Smooth muscle cell (in vitro differentiated cells): ENCODE measurements around the gene MSH3. TPM values are rescaled to one million over a fixed set of nuclear protein-coding genes. Genes with fewer than 3 reads are reported as not detected.

ENCODE experiments used
- DNase-seq: peaks from one replicate; lab custom pipeline; 2025; ENCODE audit not compliant: unreplicated experiment; lab: John Stamatoyannopoulos, UW
- H2AFZ ChIP-seq: fragments of 200-600 bp; sonication (generic); 2 replicates; pipeline ENCODE4 v1.6.0; 2016; ENCODE audit warnings: antibody characterized with exemption, low read depth, mild to moderate bottlenecking
- H3F3A ChIP-seq: fragments of 200-600 bp; sonication (generic); 2 replicates; pipeline ENCODE4 v1.6.0; 2017; ENCODE audit warnings: antibody characterized with exemption, low read depth
- H3K27ac ChIP-seq: fragments of 200-600 bp; sonication (generic); 2 replicates; pipeline ENCODE4 v1.5.1; 2016; ENCODE audit warnings: low read depth, mild to moderate bottlenecking
- H3K27me3 ChIP-seq: fragments of 200-600 bp; sonication (generic); 2 replicates; pipeline ENCODE4 v1.6.1; 2016; ENCODE audit warnings: low read depth, mild to moderate bottlenecking
- H3K36me3 ChIP-seq: fragments of 200-600 bp; sonication (generic); 2 replicates; pipeline ENCODE4 v1.5.1; 2016; ENCODE audit warnings: low read depth
- H3K4me1 ChIP-seq: fragments of 200-600 bp; sonication (generic); 2 replicates; pipeline ENCODE4 v1.5.1; 2016; ENCODE audit warnings: low read depth
- H3K4me2 ChIP-seq: fragments of 200-600 bp; sonication (generic); 2 replicates; pipeline ENCODE4 v1.6.0; 2016; ENCODE audit warnings: mild to moderate bottlenecking
- H3K4me3 ChIP-seq: fragments of 200-600 bp; sonication (generic); 2 replicates; pipeline ENCODE4 v1.5.1; 2016; ENCODE audit warnings: mild to moderate bottlenecking
- H3K79me2 ChIP-seq: fragments of 200-600 bp; sonication (generic); 2 replicates; pipeline ENCODE4 v1.6.0; 2016; ENCODE audit warnings: low read depth, mild to moderate bottlenecking
- H3K9ac ChIP-seq: fragments of 200-600 bp; sonication (generic); 2 replicates; pipeline ENCODE4 v1.6.0; 2016; ENCODE audit warnings: low read depth
- H3K9me3 ChIP-seq: fragments of 200-600 bp; sonication (generic); replicated peaks from 2 replicates; pipeline ENCODE4 v1.5.1; 2016; ENCODE audit warnings: low read depth
- H4K20me1 ChIP-seq: fragments of 200-600 bp; sonication (generic); 2 replicates; pipeline ENCODE4 v1.6.0; 2016; ENCODE audit warnings: low read depth
- CTCF ChIP-seq: fragments of 200-600 bp; sonication (generic); IDR thresholded peaks from 2 replicates; pipeline ENCODE4 v1.5.1; 2017; ENCODE audit warnings: borderline replicate concordance, mild to moderate bottlenecking, antibody characterized with exemption; ENCODE audit not compliant: insufficient read depth, poor library complexity, severe bottlenecking
- WGBS: methylation state at CpG from one replicate; pipeline ENCODE4 v1.1.7; 2016; ENCODE audit warnings: low lambda C conversion rate; 5-methylcytosine and 5-hydroxymethylcytosine counted together
- polyA plus RNA-seq: library from polyadenylated mRNA; unstranded; fragments of >200 nt; fragmentation: Nextera tagmentation; extraction: Ambion mirVana; gene quantifications from 2 replicates; pipeline ENCODE4 v1.2.1, GENCODE V29; 2016
- small RNA-seq: library from RNA; depleted of rRNA; stranded (forward); fragments of <200 nt; gene quantifications from one replicate; pipeline ENCODE3, GENCODE V24; 2014
- total RNA-seq: library from RNA; depleted of rRNA; stranded (reverse); fragments of >200 nt; gene quantifications from 2 replicates; pipeline ENCODE4 v1.2.3, GENCODE V29; 2014

MSH3 gene
- total and polyA plus RNA-seq, 2 experiments from 2014 or later, result 5.1 to 12.6 TPM

- Histone ChIP-seq H3K4me2 (no peak overlapping the region), H3K4me3 (no peak overlapping the region), H3K4me1 (no peaks in the 10 kb centered on the region), H3K9ac (no peak overlapping the region), H3F3A (no peaks in the 10 kb centered on the region), H3K27ac (no peak overlapping the region), H3K27me3 (no peaks in the 10 kb centered on the region), H2AFZ (no peak overlapping the region), H3K9me3 (no peaks in the 10 kb centered on the region), H4K20me1 (no peaks in the 10 kb centered on the region), H3K79me2 (no peaks in the 10 kb centered on the region), H3K36me3 (no peaks in the 10 kb centered on the region)
- no peak for TF ChIP-seq CTCF
- no peak for DNase-seq
Observed at GRCh38 chr5:80921026-80921425, 266.6 kb downstream of the MSH3 start.

- no peak overlapping the region for H3K9ac ChIP-seq
- no peaks in the 10 kb centered on the region for H3K36me3 ChIP-seq
- H3K4me2 ChIP-seq, result no peak overlapping the region
- H3K4me3 ChIP-seq, result no peak overlapping the region
- no peak overlapping the region for H3K27ac ChIP-seq
- H4K20me1 ChIP-seq, result no peaks in the 10 kb centered on the region
- H3K4me1 ChIP-seq, result no peaks in the 10 kb centered on the region
- WGBS, result 94% methylated on average over 1 of the region's 1 CpG
- H3K79me2 ChIP-seq, result no peaks in the 10 kb centered on the region
- no peak for DNase-seq
- no peaks in the 10 kb centered on the region for H3K27me3 ChIP-seq
- H3K9me3 ChIP-seq, result no peaks in the 10 kb centered on the region
- no peak overlapping the region for H2AFZ ChIP-seq
- H3F3A ChIP-seq, result no peaks in the 10 kb centered on the region
- TF ChIP-seq CTCF, result no peak
Observed at GRCh38 chr5:80925931-80926330, 271.5 kb downstream of the MSH3 start.

Small RNA genes lying within 50 kb of the gene (small RNA-seq; reads per million reads assigned to genes)
- not detected for gene MTRNR2L2

Other genes with a start within 250 kb of the MSH3 start
- gene ZFYVE16, start 246.6 kb upstream of the MSH3 start, total RNA-seq, result 40.9 and 52.4 TPM in 2 replicates
- gene ZFYVE16, start 246.6 kb upstream of the MSH3 start, polyA plus RNA-seq, result 16.5 and 18.9 TPM in 2 replicates
- 5.9 and 6.2 TPM in 2 replicates for gene FAM151B, start 166.6 kb upstream of the MSH3 start, total RNA-seq
- 0.92 and 3.7 TPM in 2 replicates for gene FAM151B, start 166.6 kb upstream of the MSH3 start, polyA plus RNA-seq
- 0.13 TPM in 1 of 2 replicates, not detected in the other for gene ANKRD34B, start 84.4 kb upstream of the MSH3 start, total RNA-seq
- not detected in 2 replicates for gene ANKRD34B, start 84.4 kb upstream of the MSH3 start, polyA plus RNA-seq
- 16.5 and 19.9 TPM in 2 replicates for gene DHFR, start 331 bp downstream of the MSH3 start, total RNA-seq
- gene DHFR, start 331 bp downstream of the MSH3 start, polyA plus RNA-seq, result 3.5 and 7.4 TPM in 2 replicates